PC-3 (cell line): ENCODE results near the gene UPF3A.

Experiments used
- EZH2 ChIP-seq: fragments of 300-600 bp; sonication (generic); IDR thresholded peaks from one replicate; pipeline ENCODE4 v1.6.1; 2017; ENCODE audit warnings: antibody characterized with exemption, mild to moderate bottlenecking, low read length; ENCODE audit not compliant: unreplicated experiment
- EZH2phosphoT487 ChIP-seq: fragments of 300-600 bp; sonication (generic); IDR thresholded peaks from 2 replicates; pipeline ENCODE4 v1.6.1; 2018; ENCODE audit warnings: mild to moderate bottlenecking, antibody characterized with exemption, low read length, borderline replicate concordance
- TF ChIP-seq, protein P1 (sequence below): fragments of 300-600 bp; sonication (generic); conservative IDR thresholded peaks from 2 replicates; pipeline ENCODE4 v1.5.1; 2017; ENCODE audit warnings: antibody characterized with exemption, low read depth, mild to moderate bottlenecking, low read length

DNA sequence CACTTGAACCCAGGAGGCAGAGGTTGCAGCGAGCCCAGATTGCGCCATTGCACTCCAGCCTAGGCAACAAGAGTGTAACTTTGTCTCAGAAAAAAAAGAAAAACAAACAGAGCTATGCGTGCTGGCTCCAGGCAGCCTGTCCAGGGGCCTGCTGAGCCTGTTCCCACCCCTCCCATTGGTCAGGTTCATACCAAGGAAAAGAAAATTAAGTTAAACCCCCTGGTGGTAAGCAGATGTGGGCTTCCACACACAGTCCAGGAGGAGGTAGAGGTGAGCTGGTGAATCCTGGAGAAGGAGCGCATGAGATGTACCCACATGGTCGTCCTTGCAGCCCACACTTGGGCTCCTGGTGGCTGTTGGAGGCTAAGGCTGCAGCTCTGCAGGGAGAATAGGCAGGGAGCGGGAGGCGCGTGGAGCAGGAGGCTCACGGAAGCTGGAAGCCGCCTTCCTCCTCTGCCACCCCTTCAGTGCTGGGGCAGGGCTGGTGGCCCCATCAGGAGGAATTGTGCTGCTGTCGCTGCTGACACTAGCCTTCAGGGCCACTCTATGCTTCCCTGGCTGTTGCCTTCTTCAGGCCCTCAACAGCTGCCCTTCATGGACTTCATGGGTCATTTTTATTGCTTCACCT is 22.4 kb downstream of the UPF3A start:
- TF ChIP-seq, protein P1, sequence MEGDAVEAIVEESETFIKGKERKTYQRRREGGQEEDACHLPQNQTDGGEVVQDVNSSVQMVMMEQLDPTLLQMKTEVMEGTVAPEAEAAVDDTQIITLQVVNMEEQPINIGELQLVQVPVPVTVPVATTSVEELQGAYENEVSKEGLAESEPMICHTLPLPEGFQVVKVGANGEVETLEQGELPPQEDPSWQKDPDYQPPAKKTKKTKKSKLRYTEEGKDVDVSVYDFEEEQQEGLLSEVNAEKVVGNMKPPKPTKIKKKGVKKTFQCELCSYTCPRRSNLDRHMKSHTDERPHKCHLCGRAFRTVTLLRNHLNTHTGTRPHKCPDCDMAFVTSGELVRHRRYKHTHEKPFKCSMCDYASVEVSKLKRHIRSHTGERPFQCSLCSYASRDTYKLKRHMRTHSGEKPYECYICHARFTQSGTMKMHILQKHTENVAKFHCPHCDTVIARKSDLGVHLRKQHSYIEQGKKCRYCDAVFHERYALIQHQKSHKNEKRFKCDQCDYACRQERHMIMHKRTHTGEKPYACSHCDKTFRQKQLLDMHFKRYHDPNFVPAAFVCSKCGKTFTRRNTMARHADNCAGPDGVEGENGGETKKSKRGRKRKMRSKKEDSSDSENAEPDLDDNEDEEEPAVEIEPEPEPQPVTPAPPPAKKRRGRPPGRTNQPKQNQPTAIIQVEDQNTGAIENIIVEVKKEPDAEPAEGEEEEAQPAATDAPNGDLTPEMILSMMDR, result no peak
- TF ChIP-seq EZH2, result no peak
- TF ChIP-seq EZH2phosphoT487, result no peak
